Measurements from ENCODE around the gene MRPS25. TPM values are rescaled to one million over a fixed set of nuclear protein-coding genes. Genes with fewer than 3 reads are reported as not detected.

MRPS25 gene
- polyA plus RNA-seq, 1 donor from 2014 or later: 74.4 TPM

DNA sequence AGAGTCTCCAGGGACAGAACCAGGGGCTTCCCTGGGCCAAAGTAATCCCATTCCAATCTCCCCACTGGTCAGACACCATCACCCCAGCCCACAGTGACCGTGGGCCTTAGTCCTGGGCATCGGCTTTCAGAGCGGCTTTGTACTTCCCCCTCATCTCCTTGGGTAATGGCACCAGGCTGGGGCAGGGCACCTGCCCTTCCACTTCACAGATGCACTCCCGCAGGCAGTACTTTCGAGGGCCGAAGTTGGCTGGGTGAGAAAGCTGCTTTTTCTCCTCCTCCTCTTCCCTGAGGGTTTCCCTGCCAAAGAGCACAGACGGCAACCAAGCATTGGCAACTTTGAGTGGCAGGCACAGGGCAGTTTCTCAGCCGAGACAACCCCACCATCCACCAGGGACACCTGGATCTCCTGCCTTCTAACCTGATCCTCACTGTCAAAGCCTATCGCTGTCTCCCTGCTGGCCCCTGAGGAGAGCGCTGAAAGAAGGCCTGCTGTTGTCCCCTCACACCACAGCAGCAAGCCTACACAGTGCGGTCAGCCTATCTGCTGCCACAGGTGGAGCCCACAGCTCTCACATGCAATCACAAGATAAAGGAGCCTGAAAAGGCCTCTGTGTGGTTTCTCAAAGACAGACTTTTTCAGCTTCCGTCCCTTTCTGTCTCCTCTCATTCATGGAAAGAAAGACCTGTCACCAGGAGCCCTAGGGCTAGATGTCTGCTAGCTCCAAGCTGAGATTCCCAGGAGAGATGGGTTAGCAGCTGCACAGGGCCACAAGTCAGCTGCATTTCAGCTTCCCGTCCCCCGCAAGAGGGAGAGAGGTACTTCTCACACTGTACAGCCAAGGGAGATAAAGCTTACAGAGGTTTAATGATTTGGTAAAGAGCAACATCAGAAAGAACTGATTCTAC, 12.5 kb downstream of the MRPS25 start:
- Histone ChIP-seq H3K9ac (ENCODE audit: low read length) (no peak overlapping the region), H3K79me2 (replicated peaks; ENCODE audit: insufficient read depth, low read length) (no peaks in the 10 kb centered on the region), H3K36me3 (ENCODE audit: insufficient read depth, low read length) (no peaks in the 10 kb centered on the region)

DNA sequence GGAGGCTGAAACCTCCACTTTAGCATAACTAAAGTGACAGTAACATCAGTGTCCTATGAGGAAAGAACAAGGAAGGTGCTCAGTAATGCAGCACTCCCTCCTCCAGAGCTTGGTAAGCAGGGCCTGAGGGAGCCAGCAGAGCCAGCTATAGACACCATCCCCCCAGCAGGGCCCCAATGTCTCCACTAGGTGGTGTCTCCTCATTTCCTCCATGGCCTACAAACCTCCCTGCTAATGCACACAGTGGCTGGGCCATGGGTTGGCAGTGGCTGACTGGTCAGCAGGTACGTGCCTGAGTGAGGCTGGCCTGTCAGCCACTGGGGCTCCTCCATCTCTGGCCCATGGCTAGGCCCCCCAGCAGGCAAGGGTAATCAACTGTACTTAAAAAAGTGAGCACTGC, 13.6 kb downstream of the MRPS25 start:
- no peak overlapping the region for H3K27ac ChIP-seq (ENCODE audit: low read length)

More for the DNA sequence above, 12.5 kb downstream of the MRPS25 start:
- Histone ChIP-seq H3K27me3 (ENCODE audit: insufficient read depth, low read depth, low read length) (no peaks in the 10 kb centered on the region), H3K4me2 (ENCODE audit: low read length) (no peak overlapping the region), H2AFZ (ENCODE audit: low read depth, low read length) (no peak overlapping the region), H3K9me3 (ENCODE audit: low read length) (no peaks in the 10 kb centered on the region), H3K9me2 (ENCODE audit: insufficient read depth, low read length) (no peaks in the 10 kb centered on the region), H3K27ac (ENCODE audit: low read length) (no peak overlapping the region), H3F3A (ENCODE audit: insufficient read depth, low read length, poor library complexity, severe bottlenecking) (no peaks in the 10 kb centered on the region), H3K4me3 (ENCODE audit: low read length) (no peak overlapping the region), H4K20me1 (ENCODE audit: insufficient read depth) (no peaks in the 10 kb centered on the region)
- TF ChIP-seq, protein P1, sequence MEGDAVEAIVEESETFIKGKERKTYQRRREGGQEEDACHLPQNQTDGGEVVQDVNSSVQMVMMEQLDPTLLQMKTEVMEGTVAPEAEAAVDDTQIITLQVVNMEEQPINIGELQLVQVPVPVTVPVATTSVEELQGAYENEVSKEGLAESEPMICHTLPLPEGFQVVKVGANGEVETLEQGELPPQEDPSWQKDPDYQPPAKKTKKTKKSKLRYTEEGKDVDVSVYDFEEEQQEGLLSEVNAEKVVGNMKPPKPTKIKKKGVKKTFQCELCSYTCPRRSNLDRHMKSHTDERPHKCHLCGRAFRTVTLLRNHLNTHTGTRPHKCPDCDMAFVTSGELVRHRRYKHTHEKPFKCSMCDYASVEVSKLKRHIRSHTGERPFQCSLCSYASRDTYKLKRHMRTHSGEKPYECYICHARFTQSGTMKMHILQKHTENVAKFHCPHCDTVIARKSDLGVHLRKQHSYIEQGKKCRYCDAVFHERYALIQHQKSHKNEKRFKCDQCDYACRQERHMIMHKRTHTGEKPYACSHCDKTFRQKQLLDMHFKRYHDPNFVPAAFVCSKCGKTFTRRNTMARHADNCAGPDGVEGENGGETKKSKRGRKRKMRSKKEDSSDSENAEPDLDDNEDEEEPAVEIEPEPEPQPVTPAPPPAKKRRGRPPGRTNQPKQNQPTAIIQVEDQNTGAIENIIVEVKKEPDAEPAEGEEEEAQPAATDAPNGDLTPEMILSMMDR (IDR thresholded peaks at IDR 0.05; ENCODE audit: poor library complexity, severe bottlenecking): no peak

DNA sequence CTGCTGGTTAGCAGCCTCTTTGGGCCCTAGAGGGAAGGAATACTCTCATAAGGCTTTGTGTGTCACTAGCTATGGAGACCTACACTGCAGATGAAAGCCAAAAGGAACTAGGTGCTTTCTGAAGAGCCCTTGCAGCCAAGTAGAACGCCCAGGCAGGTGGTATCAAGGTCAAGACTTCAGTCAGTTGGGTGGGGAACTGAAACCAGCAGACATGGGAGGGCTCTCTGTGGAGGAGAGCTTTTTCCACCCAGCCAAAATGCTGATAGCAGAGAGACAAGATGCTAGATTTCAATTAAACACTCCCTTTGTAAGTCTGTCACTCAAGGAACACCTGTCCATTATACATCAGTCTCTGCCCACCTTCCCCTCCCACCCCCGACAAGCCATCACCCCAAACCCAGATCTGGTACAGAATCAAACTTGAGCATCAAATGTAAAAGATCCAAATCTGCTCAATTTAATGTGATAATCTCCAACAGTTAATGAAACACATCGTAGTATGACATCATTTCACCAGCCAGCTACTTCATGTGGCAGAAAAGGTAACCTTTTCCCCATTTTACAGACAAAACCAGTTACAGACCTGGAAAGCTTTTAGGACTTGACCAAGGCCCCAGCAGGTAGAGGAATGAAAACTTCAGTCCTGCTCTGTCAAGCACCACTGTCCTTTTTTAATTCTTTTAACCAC, 14.6 kb downstream of the MRPS25 start:
- H3F3A ChIP-seq (ENCODE audit: insufficient read depth, low read length, poor library complexity, severe bottlenecking): no peaks in the 10 kb centered on the region
- TF ChIP-seq EP300 (conservative IDR thresholded peaks at IDR 0.05; ENCODE audit: poor library complexity, severe bottlenecking) (no peak), SMC3 (conservative IDR thresholded peaks at IDR 0.05; ENCODE audit: poor library complexity) (no peak), RAD21 (conservative IDR thresholded peaks at IDR 0.05) (no peak), TAF1 (IDR thresholded peaks at IDR 0.05; ENCODE audit: low read depth) (no peak), MXI1 (conservative IDR thresholded peaks at IDR 0.05; ENCODE audit: poor library complexity, severe bottlenecking) (no peak), POLR2AphosphoS5 (IDR thresholded peaks at IDR 0.05) (no peak)
- TF ChIP-seq, protein P1 (IDR thresholded peaks at IDR 0.05; ENCODE audit: poor library complexity, severe bottlenecking): no peak
- TF ChIP-seq, protein P2, sequence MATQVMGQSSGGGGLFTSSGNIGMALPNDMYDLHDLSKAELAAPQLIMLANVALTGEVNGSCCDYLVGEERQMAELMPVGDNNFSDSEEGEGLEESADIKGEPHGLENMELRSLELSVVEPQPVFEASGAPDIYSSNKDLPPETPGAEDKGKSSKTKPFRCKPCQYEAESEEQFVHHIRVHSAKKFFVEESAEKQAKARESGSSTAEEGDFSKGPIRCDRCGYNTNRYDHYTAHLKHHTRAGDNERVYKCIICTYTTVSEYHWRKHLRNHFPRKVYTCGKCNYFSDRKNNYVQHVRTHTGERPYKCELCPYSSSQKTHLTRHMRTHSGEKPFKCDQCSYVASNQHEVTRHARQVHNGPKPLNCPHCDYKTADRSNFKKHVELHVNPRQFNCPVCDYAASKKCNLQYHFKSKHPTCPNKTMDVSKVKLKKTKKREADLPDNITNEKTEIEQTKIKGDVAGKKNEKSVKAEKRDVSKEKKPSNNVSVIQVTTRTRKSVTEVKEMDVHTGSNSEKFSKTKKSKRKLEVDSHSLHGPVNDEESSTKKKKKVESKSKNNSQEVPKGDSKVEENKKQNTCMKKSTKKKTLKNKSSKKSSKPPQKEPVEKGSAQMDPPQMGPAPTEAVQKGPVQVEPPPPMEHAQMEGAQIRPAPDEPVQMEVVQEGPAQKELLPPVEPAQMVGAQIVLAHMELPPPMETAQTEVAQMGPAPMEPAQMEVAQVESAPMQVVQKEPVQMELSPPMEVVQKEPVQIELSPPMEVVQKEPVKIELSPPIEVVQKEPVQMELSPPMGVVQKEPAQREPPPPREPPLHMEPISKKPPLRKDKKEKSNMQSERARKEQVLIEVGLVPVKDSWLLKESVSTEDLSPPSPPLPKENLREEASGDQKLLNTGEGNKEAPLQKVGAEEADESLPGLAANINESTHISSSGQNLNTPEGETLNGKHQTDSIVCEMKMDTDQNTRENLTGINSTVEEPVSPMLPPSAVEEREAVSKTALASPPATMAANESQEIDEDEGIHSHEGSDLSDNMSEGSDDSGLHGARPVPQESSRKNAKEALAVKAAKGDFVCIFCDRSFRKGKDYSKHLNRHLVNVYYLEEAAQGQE (IDR thresholded peaks at IDR 0.05; ENCODE audit: borderline replicate concordance): no peak
- H3K79me2 ChIP-seq (replicated peaks; ENCODE audit: insufficient read depth, low read length): no peaks in the 10 kb centered on the region
- H3K27ac ChIP-seq (ENCODE audit: low read length): no peak overlapping the region
- H3K4me3 ChIP-seq (ENCODE audit: low read length): no peak overlapping the region
- H4K20me1 ChIP-seq (ENCODE audit: insufficient read depth): no peaks in the 10 kb centered on the region
- H2AFZ ChIP-seq (ENCODE audit: low read depth, low read length): no peak overlapping the region
- no peaks in the 10 kb centered on the region for H3K9me3 ChIP-seq (ENCODE audit: low read length)
- no peaks in the 10 kb centered on the region for H3K27me3 ChIP-seq (ENCODE audit: insufficient read depth, low read depth, low read length)
- no peaks in the 10 kb centered on the region for H3K36me3 ChIP-seq (ENCODE audit: insufficient read depth, low read length)
- H3K9me2 ChIP-seq (ENCODE audit: insufficient read depth, low read length): no peaks in the 10 kb centered on the region
- no peak overlapping the region for H3K4me2 ChIP-seq (ENCODE audit: low read length)
- no peak overlapping the region for H3K9ac ChIP-seq (ENCODE audit: low read length)

More for the DNA sequence above, 13.6 kb downstream of the MRPS25 start:
- Histone ChIP-seq H3K27me3 (ENCODE audit: insufficient read depth, low read depth, low read length) (no peaks in the 10 kb centered on the region), H3K79me2 (replicated peaks; ENCODE audit: insufficient read depth, low read length) (no peaks in the 10 kb centered on the region), H3K4me2 (ENCODE audit: low read length) (no peak overlapping the region), H3K9me3 (ENCODE audit: low read length) (no peaks in the 10 kb centered on the region), H3K9ac (ENCODE audit: low read length) (no peak overlapping the region), H3F3A (ENCODE audit: insufficient read depth, low read length, poor library complexity, severe bottlenecking) (no peaks in the 10 kb centered on the region), H3K4me3 (ENCODE audit: low read length) (no peak overlapping the region), H3K9me2 (ENCODE audit: insufficient read depth, low read length) (no peaks in the 10 kb centered on the region), H3K36me3 (ENCODE audit: insufficient read depth, low read length) (no peaks in the 10 kb centered on the region), H2AFZ (ENCODE audit: low read depth, low read length) (no peak overlapping the region), H4K20me1 (ENCODE audit: insufficient read depth) (no peaks in the 10 kb centered on the region)
- TF ChIP-seq MXI1 (conservative IDR thresholded peaks at IDR 0.05; ENCODE audit: poor library complexity, severe bottlenecking): no peak
- TF ChIP-seq, protein P1 (IDR thresholded peaks at IDR 0.05; ENCODE audit: poor library complexity, severe bottlenecking): peak; percentile 27
